ENCODE results near the gene BMPER.

The BMPER gene

GRCh38 chr7:33905389-33906032 is at the start of gene BMPER:
TSS of gene BMPER (plus strand) at chr7:33905539. CDS start at chr7:33905614, 75 bp downstream.
- DNase-seq (ENCODE audit: low read depth): no peak

- DNase-seq (ENCODE audit: low read depth): no peak
Measured at GRCh38 chr7:33861947-33862346, 43.4 kb upstream of the BMPER start.

GRCh38 chr7:33862946-33863814 is 42.2 kb upstream of the BMPER start:
- no peak for DNase-seq (ENCODE audit: low read depth)

GRCh38 chr7:33868166-33868565 is 37.2 kb upstream of the BMPER start:
- no peak for DNase-seq (ENCODE audit: low read depth)

GRCh38 chr7:33869176-33869575 is 36.2 kb upstream of the BMPER start:
- no peak for DNase-seq (ENCODE audit: low read depth)

- DNase-seq (ENCODE audit: low read depth): no peak
Measured at GRCh38 chr7:33870120-33870519, 35.2 kb upstream of the BMPER start.

- DNase-seq (ENCODE audit: low read depth): no peak
Measured at GRCh38 chr7:33872870-33873269, 32.5 kb upstream of the BMPER start.

- no peak for DNase-seq (ENCODE audit: low read depth)
Measured at GRCh38 chr7:33873518-33873917, 31.8 kb upstream of the BMPER start.

- no peak for DNase-seq (ENCODE audit: low read depth)
Measured at GRCh38 chr7:33873981-33874750, 31.2 kb upstream of the BMPER start.

- no peak for DNase-seq (ENCODE audit: low read depth)
Measured at GRCh38 chr7:33874943-33875342, 30.4 kb upstream of the BMPER start.

- no peak for DNase-seq (ENCODE audit: low read depth)
Measured at GRCh38 chr7:33876596-33877274, 28.6 kb upstream of the BMPER start.

- no peak for DNase-seq (ENCODE audit: low read depth)
Measured at GRCh38 chr7:33880787-33881186, 24.6 kb upstream of the BMPER start.

- DNase-seq (ENCODE audit: low read depth): no peak
Measured at GRCh38 chr7:33881316-33881715, 24.0 kb upstream of the BMPER start.

GRCh38 chr7:33882040-33882837 is 23.1 kb upstream of the BMPER start:
- no peak for DNase-seq (ENCODE audit: low read depth)

GRCh38 chr7:33882950-33883670 is 22.2 kb upstream of the BMPER start:
- DNase-seq (ENCODE audit: low read depth): no peak

GRCh38 chr7:33883671-33883965 is 21.7 kb upstream of the BMPER start:
- DNase-seq (ENCODE audit: low read depth): no peak

- no peak for DNase-seq (ENCODE audit: low read depth)
Measured at GRCh38 chr7:33885290-33886148, 19.8 kb upstream of the BMPER start.

GRCh38 chr7:33886149-33886623 is 19.2 kb upstream of the BMPER start:
- DNase-seq (ENCODE audit: low read depth): no peak

GRCh38 chr7:33887266-33887975 is 17.9 kb upstream of the BMPER start:
- no peak for DNase-seq (ENCODE audit: low read depth)

Measured in activated T-cell treated with anti-CD3 and anti-CD28 coated beads for 1 hour (primary cell).